PC-3 (cell line): ENCODE results near the gene PHRF1.

Experiments used
- EZH2 ChIP-seq: fragments of 300-600 bp; sonication (generic); IDR thresholded peaks from one replicate; pipeline ENCODE4 v1.6.1; 2017; ENCODE audit warnings: antibody characterized with exemption, mild to moderate bottlenecking, low read length; ENCODE audit not compliant: unreplicated experiment
- TF ChIP-seq, protein P1 (sequence below): fragments of 300-600 bp; sonication (generic); conservative IDR thresholded peaks from 2 replicates; pipeline ENCODE4 v1.5.1; 2017; ENCODE audit warnings: antibody characterized with exemption, low read depth, mild to moderate bottlenecking, low read length

DNA sequence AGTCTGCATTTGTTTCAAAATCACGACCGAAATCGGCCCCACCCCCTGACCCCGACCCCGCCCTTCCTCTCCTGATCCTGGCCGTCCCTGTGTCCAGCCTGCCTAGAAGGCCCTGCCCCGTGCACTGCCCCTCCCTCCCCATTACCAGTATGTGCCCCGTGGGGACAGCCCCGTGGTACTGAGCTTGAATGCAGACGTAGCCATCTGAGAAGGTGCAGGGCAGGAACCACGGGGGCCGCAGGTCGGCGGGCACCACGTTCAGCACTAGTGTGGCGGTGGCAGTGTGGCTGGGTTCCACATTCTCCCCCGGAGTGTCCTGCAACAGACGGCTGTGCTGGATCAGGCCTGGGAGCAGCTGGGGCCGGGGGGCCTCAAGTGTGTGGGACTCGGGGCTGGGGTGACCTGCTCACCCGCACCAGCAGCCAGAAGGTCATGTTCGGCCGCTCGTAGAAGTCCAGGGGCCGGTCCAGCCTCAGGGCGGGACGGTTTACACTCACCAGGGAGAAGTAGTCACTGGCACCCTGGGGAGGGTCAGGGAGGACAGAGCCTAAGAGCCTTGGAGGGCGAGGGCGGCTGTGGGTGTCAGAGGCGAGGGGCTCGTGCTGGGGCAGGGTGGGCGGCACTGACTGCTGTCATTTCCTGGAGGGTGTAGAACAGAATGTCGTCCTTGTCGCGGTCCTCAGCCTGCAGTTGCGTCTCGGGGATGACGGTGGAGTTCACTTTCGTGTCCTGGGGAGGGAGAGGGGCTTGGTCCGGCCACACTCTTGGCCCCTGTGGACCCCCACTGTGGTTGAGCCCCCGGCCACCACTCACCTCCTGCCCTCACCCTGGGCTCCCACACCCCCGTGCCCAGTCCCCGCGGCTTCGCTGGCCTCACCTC, 44.9 kb downstream of the PHRF1 start:
- TF ChIP-seq, protein P1, sequence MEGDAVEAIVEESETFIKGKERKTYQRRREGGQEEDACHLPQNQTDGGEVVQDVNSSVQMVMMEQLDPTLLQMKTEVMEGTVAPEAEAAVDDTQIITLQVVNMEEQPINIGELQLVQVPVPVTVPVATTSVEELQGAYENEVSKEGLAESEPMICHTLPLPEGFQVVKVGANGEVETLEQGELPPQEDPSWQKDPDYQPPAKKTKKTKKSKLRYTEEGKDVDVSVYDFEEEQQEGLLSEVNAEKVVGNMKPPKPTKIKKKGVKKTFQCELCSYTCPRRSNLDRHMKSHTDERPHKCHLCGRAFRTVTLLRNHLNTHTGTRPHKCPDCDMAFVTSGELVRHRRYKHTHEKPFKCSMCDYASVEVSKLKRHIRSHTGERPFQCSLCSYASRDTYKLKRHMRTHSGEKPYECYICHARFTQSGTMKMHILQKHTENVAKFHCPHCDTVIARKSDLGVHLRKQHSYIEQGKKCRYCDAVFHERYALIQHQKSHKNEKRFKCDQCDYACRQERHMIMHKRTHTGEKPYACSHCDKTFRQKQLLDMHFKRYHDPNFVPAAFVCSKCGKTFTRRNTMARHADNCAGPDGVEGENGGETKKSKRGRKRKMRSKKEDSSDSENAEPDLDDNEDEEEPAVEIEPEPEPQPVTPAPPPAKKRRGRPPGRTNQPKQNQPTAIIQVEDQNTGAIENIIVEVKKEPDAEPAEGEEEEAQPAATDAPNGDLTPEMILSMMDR: no peak
- no peak for TF ChIP-seq EZH2
